ENCODE data around the gene ELOB. TPM values are rescaled to one million over a fixed set of nuclear protein-coding genes. Genes with fewer than 3 reads are reported as not detected.

The ELOB gene
- total and polyA plus RNA-seq, 8 donors = 133 to 224 (median 197) TPM

- TF ChIP-seq CTCF (IDR thresholded peaks at IDR 0.05) = no peak
- Histone ChIP-seq H3K4me1 (peaks cover 15 to 33% of the 10 kb centered on the region in 2 donors), H3K9me3 (no peaks in the 10 kb centered on the region), H3K4me3 (no peak overlapping the region), H3K27ac (no peak overlapping the region), H3K27me3 (no peaks in the 10 kb centered on the region), H3K36me3 (peaks cover 5 to 87% of the 10 kb centered on the region in 2 donors)
- ATAC-seq = no peak
- DNase-seq = no peak
- intact Hi-C loops (cut with DNase I) = no loop called here
Observed at GRCh38 chr16:2771496-2772402, 5.3 kb downstream of the ELOB start.

GRCh38 chr16:2770057-2770951, 6.8 kb downstream of the ELOB start:
- no peak overlapping the region for H3K27ac ChIP-seq
- peaks cover 5 to 100% of the 10 kb centered on the region in 2 donors for H3K36me3 ChIP-seq
- H3K9me3 ChIP-seq = no peaks in the 10 kb centered on the region
- no peaks in the 10 kb centered on the region for H3K27me3 ChIP-seq
- intact Hi-C loops (cut with DNase I) = no loop called here
- no peak for TF ChIP-seq CTCF (IDR thresholded peaks at IDR 0.05)
- peaks cover 3 to 19% of the 10 kb centered on the region in 2 donors for H3K4me1 ChIP-seq
- DNase-seq (no peak), ATAC-seq (no peak)
- no peak overlapping the region for H3K4me3 ChIP-seq

GRCh38 chr16:2769675-2770056, 7.4 kb downstream of the ELOB start:
- intact Hi-C loops (cut with DNase I) = no loop called here
- Histone ChIP-seq H3K36me3 (peaks cover 5 to 100% of the 10 kb centered on the region in 2 donors), H3K9me3 (no peaks in the 10 kb centered on the region), H3K4me3 (no peak overlapping the region), H3K27me3 (no peaks in the 10 kb centered on the region), H3K27ac (no peak overlapping the region), H3K4me1 (peaks cover 0 to 13% of the 10 kb centered on the region in 2 donors)
- peak in 1 of 4 donors; percentile 60 for DNase-seq
- peak; percentile 85 for ATAC-seq
- TF ChIP-seq CTCF (IDR thresholded peaks at IDR 0.05) = no peak

GRCh38 chr16:2769100-2769529, 8.0 kb downstream of the ELOB start:
- H3K27me3 ChIP-seq = no peaks in the 10 kb centered on the region
- H3K4me1 ChIP-seq = peaks cover 0 to 7% of the 10 kb centered on the region in 2 donors
- ATAC-seq = no peak
- H3K4me3 ChIP-seq = no peak overlapping the region
- no peaks in the 10 kb centered on the region for H3K9me3 ChIP-seq
- peaks cover 5 to 100% of the 10 kb centered on the region in 2 donors for H3K36me3 ChIP-seq
- no peak for TF ChIP-seq CTCF (IDR thresholded peaks at IDR 0.05)
- no peak for DNase-seq
- intact Hi-C loops (cut with DNase I) = no loop called here
- no peak overlapping the region for H3K27ac ChIP-seq
